Posterior cingulate gyrus (tissue), 11 donors: Measurements from ENCODE around the gene ETFA.
"Not testable (repeated sequence)": the region's sequence is repeated elsewhere in the genome, so short reads cannot be mapped to it uniquely, and the experiment has no call there.

Experiments
- DNase-seq, 10 donors: peaks; one replicate each; pipeline versions ENCODE4 v3.0.0 to v3.0.0-alpha.2; 2020 to 2021; ENCODE audit warnings: mixed read lengths in 3 of 10
- intact Hi-C: fragments of 100-400 bp; cut with DNase I; formaldehyde crosslinking; loops from one replicate; pipeline ENCODE4 v1.15.1; 2023

Gene ETFA

DNA sequence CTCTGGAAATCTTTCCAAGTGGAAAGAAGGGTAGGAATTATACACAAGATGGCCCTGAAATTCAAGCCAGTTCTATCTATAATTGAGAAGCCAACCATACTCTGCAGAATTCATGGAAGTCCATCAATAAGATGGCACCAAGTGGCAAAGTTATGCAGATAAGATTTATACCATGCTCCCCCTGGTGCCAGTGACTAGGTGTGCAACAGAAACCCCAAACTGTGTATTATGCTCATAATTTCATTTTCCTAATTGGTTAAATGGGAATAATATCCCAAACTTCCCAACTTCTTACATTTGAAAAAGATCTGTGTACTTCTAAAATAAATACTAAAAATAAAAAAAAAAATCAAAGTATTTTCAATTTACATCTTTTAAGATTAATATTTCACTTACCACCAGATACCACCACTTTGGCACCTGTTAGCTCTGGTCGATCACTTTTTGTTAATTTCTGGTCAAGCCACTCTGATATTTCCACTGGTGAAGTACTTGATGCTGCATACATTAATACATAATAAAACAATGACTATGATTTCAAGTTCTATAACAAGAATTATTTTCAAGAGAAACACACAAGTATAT is 25.9 kb downstream of the ETFA start:
- intact Hi-C loops, result no loop called here
- no peak for DNase-seq

DNA sequence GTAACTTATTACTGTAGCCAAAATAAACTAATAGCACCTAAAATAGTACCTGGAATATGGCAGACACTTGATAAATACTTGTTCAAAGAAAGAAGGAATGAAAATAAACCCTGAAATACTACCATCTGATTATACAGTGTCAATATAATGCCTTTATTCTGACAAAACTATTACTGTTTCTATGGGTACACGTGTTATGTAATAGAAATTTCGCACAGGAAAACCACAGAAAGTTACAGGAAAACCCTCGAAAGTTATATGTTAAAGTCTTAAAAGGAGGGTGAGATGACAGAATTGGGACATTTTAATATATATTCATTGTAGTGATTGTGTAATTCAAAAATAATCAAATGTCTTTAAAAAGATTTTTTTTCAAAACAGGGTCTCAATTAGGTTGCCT is 28.8 kb downstream of the ETFA start:
- intact Hi-C loops, result no loop called here
- no peak for DNase-seq

DNA sequence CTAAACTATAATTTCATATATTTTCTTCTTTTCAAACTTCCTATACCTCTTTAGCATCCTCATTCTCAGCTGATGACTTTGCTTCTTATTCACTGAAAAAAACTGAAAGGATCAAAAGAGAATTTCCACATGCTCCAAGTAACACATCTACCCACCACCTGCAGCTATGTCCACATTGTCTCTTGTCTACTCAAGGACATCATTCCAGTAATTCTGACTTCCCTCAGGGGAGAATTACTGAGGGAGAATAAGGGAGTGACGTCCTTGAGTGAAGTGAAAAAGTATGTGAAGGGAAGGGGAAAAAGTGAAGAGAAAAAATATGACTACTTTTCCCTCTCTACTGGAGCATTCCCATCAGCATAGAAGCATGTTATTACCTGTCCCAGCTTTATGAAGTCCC is 32.6 kb downstream of the ETFA start:
- intact Hi-C loops, result no loop called here

DNA sequence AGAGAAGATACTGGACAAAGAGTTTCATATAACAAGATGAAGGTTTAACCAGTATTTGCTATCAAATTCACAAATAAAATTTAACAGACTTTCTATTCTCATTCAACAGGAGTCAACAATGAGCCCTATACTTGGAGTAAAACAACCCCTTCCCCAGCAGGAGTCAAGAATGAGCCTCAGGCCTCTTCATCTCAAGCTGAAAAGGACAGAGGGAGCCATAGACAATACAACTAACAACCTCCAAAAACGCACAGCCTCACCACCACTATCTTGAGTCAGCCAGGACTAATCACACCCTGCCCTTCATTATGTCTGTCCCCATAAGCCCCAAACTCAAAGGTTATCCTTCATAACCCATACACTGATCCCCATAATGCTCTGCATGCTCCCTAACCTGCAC is 36.4 kb downstream of the ETFA start:
- DNase-seq, result no peak

More for the DNA sequence above, 32.6 kb downstream of the ETFA start:
- DNase-seq, result no peak

DNA sequence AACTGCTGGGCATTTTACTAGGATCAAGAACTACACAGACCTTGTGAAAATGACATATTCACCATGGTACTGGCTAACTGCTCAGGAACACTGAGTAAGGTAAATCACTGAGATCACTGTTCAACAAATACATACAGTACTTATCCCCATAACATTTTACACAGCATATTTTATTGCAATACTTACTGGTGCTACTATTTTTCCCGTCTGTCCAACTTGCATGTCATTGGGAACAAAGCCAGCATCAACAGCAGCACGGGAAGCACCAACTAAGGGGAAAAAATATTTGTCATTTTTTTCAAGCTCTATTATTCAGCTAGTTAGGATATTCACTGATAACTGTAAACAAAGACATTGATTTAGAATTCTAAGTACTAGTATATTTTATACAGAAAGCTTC is 37.0 kb downstream of the ETFA start:
- intact Hi-C loops, result no loop called here
- DNase-seq, result no peak

More for the DNA sequence above, 36.4 kb downstream of the ETFA start:
- intact Hi-C loops, result no loop called here

DNA sequence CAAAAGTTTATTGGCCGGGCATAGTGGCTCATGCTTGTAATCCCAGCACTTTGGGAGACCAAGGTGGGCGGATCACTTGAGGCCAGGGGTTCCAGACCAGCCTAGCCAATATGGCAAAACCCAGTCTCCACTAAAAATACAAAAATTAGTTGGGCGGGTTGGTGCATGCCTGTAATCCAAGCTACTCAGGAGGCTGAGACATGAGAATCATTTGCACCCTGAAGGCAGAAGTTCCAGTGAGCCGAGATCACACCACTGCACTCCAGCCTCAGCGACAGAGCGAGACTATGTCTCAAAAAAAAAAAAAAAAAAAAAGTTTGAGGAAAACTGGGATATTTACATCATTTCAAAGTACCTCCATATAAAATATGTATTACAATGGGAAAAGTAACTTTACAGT is 40.4 kb downstream of the ETFA start:
- intact Hi-C loops, result no loop called here
- DNase-seq, result no peak

DNA sequence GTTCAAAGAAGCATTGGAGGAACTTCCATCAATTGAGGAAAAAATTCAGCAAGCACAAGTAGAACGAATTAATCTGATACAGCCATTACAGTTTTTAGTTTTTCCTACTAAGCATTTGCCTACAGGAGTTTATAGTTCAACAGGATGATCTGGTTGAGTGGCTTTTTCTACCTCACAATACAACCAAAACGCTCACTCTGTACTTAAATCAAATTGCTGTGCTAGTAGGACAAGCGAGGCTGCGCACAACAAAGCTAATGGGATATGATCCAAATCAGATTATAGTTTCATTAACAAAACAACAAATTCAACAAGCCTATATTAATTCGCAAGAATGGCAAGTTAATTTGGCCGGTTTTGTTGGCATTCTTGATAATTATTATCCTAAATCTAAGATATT is 44.2 kb downstream of the ETFA start:
- no peak for DNase-seq
- intact Hi-C loops, result no loop called here

DNA sequence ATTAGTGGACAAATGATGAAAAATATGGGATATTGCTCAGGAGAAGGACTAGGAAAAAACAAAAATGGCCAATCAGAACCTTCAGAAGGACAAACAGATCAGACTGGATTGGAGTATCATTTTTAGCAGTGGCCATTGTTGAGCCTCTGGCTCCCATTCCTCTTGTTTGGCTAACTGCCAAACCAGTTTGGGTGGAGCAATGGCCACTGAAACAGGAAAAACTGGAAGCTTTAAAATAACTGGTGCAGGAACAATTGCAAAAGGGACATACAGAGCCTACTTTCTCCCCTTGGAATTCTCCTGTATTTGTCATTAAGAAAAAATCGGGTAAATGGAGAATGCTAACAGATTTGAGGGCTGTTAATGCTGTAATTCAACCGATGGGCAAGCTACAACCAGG is 45.5 kb downstream of the ETFA start:
- DNase-seq, intact Hi-C loops: not testable (repeated sequence)

DNA sequence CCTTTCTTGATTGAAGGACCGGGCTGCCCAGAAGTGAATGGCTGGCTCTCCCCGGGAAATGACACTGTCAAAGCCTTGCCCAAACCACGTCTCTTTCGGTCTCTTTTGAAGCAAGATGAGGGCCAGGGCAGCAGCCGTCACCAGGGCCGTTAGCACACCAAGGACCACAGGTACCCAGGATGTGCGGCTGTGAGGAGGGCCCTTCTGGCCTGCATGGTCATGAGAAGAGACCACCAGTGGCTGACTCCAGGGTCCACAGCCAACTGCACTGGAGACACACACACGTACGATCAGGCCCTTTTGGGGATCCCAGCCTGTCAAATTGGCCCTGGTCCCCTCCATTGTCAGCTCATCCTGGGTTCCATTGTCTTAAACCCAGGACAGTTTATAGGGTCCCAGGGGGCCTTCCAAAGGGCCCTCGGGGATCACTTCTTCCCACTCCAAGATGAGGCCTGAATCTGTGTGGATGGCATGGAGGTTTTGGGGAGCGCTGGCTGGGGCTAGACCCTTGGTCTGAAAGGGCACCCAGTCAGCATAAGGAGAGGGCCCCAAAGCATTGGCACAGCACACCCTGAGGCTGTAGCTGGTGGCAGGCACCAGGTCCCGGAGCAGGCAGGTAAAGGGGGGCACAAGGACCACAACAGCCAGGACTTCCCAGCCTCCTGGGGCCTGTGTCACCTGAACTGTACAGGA is 50.9 kb downstream of the ETFA start:
- intact Hi-C loops, result no loop called here
- no peak for DNase-seq

DNA sequence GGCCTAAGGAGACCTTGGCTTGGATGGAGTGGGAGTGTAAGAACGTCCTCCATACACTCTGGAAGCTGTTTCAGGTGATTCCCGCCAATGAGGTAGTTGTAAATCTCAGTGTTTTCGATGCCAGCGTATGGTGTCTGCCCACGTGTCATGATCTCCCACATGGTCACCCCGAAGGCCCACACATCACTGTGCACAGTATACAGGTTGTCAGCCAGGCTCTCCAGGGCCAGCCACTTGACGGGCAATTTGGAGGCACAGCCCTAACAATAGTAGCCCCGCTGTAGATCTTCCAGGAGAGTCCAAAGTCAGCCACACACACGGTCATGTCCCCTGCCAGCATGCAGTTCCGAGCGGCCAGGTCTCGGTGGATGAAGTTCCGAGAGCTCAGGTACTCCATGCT is 51.9 kb downstream of the ETFA start:
- no peak for DNase-seq
- intact Hi-C loops, result no loop called here

DNA sequence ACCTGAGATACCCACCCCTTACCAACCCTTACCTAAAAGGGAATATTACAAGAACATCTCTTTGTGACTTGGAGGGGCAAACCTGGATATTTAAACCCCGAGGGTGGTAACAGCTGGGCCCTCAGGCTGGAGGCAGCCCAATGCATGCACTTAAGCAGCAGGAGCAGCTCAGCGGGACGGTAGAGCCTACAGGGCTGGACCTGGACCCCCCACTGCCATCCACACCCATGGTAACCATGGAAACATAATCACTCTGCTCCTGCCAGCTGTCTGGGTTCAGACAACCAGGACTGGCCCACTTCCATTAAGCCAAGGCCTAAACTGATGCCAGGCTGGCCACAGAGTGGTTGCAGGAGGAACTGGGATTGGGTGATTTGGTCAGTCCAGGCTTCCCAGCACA is 52.8 kb downstream of the ETFA start:
- intact Hi-C loops, result no loop called here
- no peak for DNase-seq

DNA sequence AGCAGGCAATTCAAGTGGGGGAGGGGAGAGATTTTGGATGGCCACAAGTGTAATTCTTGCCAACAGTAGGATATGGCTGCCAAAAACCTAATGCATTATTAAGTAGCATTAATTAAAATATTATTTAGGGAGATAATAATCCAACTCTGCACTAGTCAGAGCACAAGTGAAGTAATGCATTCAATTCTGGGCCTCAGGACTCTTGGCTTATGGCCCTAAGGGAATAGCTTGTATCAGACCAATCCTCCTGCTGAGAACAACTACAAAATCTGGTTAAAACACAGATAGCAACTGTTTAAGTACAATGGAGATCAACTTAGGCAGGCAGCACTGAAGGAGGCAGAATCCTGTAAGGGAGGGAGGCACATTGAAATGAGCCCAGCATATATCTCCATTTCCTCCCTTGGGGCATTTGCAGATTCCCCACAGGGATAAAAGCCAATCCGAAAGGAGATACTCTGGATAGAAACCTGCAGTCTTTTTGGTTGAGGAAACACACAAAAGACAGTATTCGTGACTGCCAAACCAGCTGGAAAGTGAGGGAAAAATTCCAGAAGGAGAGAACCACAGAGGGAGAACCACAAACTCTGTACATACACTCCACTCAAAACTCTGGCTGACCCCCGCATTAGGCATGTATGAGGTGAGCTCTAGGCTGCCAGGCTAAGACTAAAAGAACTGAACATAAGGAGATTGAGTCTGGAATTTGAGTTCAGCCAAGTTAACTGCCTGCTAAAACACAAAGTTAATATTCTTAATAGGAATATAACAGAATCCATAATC is 57.4 kb downstream of the ETFA start:
- no peak for DNase-seq

DNA sequence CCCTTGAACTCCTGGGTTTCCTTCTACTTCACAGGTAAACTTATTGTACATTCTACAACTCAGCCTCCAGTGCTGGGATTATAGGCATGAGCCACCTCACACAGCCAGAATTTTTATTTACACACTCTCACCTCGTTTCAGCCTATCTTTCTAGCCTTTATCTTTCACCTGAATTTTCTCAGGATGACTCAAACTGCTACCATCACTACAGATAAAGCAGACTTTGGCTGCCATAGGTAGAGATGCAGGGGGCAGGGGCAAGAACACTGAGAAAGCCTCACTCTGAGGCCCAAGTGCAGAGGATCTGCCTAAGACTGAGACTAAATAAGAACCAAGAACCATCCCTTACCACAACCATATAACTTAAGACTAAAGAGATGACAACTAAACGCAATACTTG is 59.0 kb downstream of the ETFA start:
- intact Hi-C loops, result no loop called here
- no peak for DNase-seq

More for the DNA sequence above, 57.4 kb downstream of the ETFA start:
- intact Hi-C loops, result no loop called here

DNA sequence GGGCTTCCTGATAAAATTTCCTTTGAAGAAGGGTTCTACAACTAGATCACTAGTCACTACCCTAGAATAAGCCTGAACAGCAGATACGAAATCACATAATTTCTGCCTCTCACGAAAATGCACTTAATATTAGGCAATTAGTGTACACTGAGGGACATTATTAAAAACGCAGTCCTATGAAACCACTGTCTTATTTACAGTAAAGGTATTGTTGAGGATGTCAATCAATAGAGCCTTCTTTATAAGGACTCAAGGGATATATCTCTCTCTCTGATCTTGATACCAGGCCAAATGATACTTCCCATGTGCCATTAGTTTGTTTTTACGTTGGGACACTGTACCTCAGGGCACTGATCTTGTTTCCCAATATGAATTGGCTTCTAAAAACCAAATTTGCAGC is 59.6 kb downstream of the ETFA start:
- intact Hi-C loops, result no loop called here
- DNase-seq, result no peak

DNA sequence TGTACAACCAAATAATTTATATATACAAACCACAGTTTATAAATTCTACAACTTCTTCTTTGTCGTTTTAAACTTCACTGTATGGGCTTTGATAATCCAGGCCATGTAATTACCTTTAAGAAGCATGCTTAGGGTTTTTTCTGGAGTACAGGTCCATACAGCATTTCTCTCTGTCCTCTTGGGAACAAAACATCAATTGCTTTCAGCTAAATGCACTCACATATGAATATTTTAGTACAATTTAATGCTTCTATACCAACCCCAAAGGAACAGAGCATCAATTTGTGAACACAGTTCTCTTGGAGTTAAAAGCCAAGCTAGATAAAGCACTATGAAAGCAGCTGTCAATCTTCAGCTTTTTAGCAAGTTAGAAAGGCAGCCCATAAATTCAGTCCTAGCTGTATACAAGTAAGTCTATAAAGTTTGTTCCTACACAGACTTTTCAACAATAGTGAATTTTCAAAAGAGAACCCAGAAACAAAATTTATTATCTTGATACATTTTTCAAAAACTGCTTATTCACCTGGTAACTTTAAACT is 66.1 kb downstream of the ETFA start:
- intact Hi-C loops, result no loop called here
- DNase-seq, result no peak

DNA sequence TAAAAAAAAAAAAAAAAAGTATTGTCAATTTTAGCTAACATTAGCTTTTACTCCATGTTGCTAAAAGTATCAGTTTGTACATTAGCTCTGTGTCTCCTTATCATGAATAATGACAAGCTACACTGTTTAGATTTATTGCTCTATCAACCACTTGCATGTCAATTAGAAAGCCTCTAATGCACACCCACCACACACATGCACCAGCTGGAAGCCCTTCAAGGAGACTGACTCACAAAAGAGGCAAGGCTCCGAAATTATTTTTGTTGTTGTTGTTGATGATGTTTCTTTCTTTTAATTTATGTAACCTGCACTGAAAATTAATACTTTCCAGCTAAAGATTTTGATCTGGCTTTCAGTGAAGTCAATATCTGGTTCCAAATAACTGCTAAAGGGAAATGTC is 71.5 kb downstream of the ETFA start:
- DNase-seq, result no peak
- intact Hi-C loops, result no loop called here

DNA sequence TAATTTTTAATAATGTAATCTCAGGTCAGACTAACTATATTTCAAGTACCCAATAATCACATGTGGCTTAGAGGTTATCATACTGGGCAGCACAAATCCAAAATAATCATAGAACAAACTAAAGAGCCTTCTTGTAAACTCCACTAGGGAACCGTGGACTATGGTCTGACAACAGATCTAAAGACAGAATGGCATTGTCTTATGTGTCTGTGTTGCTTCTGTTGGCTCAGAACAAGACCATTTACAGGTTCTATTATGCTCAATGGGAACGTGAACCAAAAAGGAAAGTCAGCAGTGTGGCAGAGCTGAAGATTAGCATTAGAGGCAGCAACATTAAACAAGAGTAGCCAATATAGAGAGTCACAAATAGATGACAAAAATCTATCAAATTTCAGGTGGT is 74.9 kb downstream of the ETFA start:
- intact Hi-C loops, result no loop called here

DNA sequence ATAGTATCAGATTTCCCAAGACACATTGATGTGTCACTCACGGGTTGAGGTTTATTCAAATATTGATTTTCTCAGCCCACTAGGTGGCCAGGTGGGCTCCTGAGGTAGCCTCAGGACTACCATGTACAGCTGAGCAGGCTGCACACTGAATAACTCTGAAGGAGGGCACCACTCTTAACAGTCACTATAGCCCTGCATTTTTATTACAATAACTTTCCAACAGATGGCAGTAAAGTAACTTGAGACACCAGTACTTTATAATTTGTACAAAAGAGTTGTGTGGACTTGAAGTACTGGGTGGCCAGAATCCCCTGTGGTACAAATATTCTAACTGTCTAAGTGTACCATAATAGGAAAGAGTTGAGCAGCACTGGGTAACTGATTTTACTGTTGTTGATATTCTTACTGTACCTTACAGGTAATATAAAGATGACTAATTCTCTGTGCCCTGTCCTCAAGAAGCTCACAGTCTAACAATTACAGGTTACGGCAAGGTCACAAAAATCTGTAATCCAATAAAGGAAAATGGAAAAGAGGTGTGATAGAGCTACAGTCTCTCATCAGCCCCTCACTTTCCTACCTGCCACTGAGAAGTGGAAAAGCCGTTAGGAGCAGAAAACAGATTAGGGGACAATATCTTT is 76.0 kb downstream of the ETFA start:
- intact Hi-C loops, result no loop called here
- DNase-seq, result no peak

More for the DNA sequence above, 74.9 kb downstream of the ETFA start:
- DNase-seq, result no peak

DNA sequence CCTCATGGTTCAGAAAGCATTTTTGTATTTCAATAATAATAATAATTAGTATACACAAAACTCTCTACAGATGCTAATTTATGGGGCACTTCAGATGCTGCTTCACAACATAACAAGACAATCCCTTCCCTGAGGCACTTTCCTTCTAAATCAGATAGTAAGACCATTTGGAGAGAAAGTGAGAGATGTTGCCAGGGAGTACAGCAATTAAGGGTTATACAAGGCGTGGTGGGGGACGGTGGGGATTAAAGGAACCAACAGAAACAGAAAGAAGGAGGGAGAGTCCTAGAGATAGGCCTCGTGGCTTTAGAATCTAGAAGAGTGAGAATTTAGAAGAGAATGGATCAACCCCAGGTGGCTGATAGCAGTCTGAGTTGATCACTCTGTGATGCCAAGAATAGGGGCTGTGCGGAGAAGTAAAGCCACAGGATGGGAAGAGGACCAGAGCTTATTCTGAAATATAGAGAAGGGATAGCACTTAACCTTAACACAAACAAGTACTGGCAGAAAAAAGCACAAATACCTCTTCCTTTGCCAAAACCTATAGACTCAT is 76.9 kb downstream of the ETFA start:
- intact Hi-C loops, result no loop called here
- DNase-seq, result no peak

DNA sequence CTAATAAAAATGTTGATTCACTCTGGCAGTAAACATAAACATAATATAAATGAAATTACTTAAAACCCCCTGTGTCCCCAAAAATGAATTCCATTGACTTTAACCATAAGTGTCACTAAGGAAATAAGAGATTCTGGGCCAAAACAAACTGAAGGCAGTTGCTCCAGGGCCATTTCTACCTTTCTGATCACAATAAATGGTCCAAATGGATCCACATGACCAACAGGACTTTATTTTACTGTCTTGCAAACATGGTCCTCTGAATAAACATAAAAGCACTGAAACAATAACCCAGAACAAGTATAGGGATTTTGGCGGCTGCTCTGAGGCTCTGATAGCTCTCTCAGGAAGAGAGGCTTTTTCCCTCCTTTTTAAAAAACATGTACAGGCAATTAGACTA is 77.3 kb downstream of the ETFA start:
- intact Hi-C loops, result no loop called here
- no peak for DNase-seq

DNA sequence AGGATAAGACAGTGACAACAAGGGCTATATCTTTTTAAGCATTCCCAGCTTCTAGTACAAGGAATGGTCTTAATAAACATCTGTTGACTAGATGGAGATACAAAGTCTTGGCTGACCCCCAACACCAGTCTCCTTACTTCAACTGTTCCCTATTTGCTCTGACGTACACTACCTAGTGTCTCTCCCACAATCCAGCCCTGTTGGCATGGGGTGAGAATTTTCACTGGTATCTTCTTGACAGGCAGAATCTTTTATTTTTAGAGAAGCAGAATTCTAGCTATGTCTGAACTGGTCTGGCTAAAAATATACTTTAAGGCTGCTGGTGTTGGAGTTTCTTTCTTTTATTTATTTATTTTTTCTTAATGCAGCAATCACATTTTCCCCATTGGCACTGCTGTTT is 82.0 kb downstream of the ETFA start:
- DNase-seq, result no peak
- intact Hi-C loops, result no loop called here
